ENCODE measurements around the gene PLLP.

- TF ChIP-seq CTCF (conservative IDR thresholded peaks at IDR 0.05) (no peak), ZFX (IDR thresholded peaks at IDR 0.05) (no peak)
These were observed 33.1 kb downstream of the PLLP start for GRCh38 chr16:57251352-57251751.

Data from C4-2B (cell line).